ENCODE measurements around the gene APP.

APP gene

DNA sequence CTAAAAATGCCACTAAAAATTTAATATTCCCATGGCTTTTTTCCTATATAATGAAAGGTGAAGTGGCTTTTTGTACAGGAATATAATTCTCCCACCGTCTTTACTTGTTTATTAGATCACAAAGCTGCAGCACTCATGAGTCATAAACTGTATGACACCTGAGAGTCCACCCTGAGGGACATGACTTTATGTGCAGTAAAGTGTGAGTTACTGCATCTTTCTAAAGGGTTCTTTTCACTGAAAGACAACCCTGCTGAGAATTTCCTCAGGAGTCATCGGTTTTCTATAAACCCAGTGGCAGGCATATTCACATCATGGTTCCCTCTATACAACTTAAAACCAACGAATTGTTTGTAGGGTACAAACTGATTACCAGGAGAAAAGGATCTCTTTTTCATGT lies 77.4 kb downstream of the APP start:
- in situ Hi-C loops (cut with HindIII; ENCODE audit: low sequenced_read_pairs), result no loop called here
- DNase-seq (ENCODE audit: low read depth, low spot score), result no peak
- TF ChIP-seq, protein P1, sequence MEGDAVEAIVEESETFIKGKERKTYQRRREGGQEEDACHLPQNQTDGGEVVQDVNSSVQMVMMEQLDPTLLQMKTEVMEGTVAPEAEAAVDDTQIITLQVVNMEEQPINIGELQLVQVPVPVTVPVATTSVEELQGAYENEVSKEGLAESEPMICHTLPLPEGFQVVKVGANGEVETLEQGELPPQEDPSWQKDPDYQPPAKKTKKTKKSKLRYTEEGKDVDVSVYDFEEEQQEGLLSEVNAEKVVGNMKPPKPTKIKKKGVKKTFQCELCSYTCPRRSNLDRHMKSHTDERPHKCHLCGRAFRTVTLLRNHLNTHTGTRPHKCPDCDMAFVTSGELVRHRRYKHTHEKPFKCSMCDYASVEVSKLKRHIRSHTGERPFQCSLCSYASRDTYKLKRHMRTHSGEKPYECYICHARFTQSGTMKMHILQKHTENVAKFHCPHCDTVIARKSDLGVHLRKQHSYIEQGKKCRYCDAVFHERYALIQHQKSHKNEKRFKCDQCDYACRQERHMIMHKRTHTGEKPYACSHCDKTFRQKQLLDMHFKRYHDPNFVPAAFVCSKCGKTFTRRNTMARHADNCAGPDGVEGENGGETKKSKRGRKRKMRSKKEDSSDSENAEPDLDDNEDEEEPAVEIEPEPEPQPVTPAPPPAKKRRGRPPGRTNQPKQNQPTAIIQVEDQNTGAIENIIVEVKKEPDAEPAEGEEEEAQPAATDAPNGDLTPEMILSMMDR (IDR thresholded peaks at IDR 0.05; ENCODE audit: low read depth, low read length), result no peak

DNA sequence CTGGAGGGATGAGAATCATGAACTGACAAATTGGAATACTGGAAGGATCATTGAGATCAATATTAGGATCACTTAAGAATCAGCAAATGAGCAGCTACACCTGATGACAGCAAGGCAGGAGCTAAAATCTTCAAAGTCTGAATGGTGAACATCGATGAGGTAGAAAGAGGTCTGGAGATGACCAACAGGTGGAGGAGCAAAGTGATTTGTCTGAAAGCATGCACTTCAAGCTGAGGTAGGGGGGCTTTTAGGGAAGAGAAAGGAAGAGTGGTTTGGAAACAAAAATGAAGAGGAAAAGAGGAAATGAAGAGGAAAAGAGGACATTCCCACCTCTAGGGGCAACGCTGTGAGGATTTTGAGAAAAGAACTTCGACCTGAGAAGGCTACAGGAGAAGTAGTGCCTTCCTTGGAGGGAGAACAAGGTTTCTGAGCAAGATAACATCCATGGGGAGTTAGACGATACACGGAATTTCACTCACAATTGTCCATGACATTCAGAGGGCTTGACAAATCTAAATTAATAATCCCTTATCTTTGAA lies 79.0 kb downstream of the APP start:
- in situ Hi-C loops (cut with HindIII; ENCODE audit: low sequenced_read_pairs), result no loop called here
- DNase-seq (ENCODE audit: low read depth, low spot score), result no peak
- TF ChIP-seq, protein P1 (IDR thresholded peaks at IDR 0.05; ENCODE audit: low read depth, low read length), result no peak
- H3K4me3 ChIP-seq (ENCODE audit: low read depth, low read length), result no peak overlapping the region

More for the DNA sequence above, 77.4 kb downstream of the APP start:
- no peak overlapping the region for H3K4me3 ChIP-seq (ENCODE audit: low read depth, low read length)

DNA sequence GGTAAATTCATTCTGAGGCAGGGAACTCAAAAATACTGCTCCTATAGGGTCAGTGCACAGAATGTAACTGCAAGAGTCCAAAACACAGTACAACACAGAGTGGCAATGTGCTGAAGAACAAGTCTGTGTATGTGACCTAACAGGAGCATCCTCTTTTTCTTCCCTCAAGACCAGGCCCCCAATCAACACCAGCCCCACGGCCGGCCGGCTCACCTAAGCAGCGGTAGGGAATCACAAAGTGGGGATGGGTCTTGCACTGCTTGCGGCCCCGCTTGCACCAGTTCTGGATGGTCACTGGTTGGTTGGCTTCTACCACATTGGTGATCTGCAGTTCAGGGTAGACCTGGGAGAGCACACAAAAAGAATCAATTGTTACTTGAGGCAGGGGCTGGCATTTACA lies 80.8 kb downstream of the APP start:
- TF ChIP-seq, protein P1 (IDR thresholded peaks at IDR 0.05; ENCODE audit: low read depth, low read length), result no peak
- H3K4me3 ChIP-seq (ENCODE audit: low read depth, low read length), result no peak overlapping the region
- in situ Hi-C loops (cut with HindIII; ENCODE audit: low sequenced_read_pairs), result no loop called here
- DNase-seq (ENCODE audit: low read depth, low spot score), result no peak

DNA sequence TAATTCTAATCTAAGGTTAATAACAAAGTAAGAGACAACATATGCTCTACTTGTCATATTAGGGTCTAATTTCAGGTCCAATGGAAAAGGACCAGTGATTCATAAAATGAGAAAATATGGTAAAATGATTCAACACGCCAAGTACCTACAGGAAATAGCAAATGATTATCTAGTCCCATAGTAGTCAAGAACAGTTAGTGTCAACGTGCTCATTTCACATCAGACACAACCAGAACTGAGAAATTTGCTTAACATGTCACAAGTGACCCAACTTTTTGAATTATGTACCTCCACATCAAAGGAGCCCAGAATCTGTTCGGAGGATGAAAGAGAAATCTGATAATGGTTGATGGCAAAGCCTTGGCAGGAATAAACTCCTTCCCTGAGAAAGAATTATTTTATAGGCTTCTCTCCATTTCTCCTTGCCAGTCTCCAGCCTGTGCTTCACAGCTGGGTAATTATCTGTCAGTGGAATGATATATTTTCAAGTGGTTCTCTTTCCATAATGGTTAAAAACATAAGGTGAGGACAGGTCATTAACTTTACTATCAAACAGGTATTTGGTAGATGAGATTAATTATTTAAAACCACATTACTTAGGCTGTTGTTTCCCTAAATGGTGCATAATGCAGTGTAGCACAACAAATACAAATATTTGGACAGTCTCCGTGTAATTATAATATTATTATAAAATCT lies 83.2 kb downstream of the APP start:
- in situ Hi-C loops (cut with HindIII; ENCODE audit: low sequenced_read_pairs), result no loop called here
- TF ChIP-seq, protein P1 (IDR thresholded peaks at IDR 0.05; ENCODE audit: low read depth, low read length), result no peak
- no peak overlapping the region for H3K4me3 ChIP-seq (ENCODE audit: low read depth, low read length)
- no peak for DNase-seq (ENCODE audit: low read depth, low spot score)

DNA sequence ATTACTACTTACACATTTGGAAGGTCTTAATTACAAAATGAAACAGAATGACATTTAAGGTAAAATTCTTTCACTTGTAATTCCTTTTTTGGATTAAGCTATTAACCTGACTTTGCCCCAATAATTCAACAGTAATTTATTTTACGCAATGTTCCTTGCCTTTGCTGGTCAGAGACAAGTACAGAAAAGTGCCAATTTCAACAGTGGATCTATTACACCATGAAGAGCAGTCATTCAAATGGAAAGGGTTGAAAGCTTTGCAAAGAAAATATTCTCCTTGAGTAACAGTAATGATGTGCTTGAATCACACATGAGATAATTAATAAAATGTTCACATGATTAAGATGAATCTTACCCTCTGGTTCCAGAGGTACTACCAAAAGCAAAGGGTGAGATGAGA lies 84.7 kb downstream of the APP start:
- H3K4me3 ChIP-seq (ENCODE audit: low read depth, low read length), result no peak overlapping the region
- TF ChIP-seq, protein P1 (IDR thresholded peaks at IDR 0.05; ENCODE audit: low read depth, low read length), result no peak
- no peak for DNase-seq (ENCODE audit: low read depth, low spot score)
- in situ Hi-C loops (cut with HindIII; ENCODE audit: low sequenced_read_pairs), result no loop called here

DNA sequence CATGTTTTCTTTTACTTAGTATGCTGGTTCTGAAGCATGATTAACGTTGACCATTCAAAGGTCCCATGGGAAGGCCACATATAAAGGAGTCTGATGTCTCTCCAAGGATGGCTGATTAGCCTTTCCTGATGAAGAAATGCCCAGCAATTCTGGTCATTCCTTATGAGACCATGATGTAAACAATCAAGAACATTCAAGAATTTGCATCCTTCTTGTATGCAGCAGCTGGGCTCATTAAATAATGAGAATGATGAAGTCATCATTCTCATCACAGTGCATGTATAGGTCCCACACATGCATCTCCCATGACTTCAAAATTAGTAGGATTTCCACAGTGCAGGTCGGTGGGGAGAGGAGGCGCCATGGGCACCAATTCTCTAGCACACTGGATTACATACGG lies 85.4 kb downstream of the APP start:
- in situ Hi-C loops (cut with HindIII; ENCODE audit: low sequenced_read_pairs), result no loop called here
- no peak for DNase-seq (ENCODE audit: low read depth, low spot score)
- no peak overlapping the region for H3K4me3 ChIP-seq (ENCODE audit: low read depth, low read length)
- TF ChIP-seq, protein P1 (IDR thresholded peaks at IDR 0.05; ENCODE audit: low read depth, low read length), result no peak

Measured in astrocyte of the spinal cord (primary cell).